ENCODE data around the gene NOP53. TPM values are rescaled to one million over a fixed set of nuclear protein-coding genes. Genes with fewer than 3 reads are reported as not detected.

The NOP53 gene
- total and polyA plus RNA-seq, 9 of the 15 experiments (the other 6 are each of a cell fraction or from before 2014, with no cell fraction given), result 6.5 to 274 (median 145) TPM

DNA sequence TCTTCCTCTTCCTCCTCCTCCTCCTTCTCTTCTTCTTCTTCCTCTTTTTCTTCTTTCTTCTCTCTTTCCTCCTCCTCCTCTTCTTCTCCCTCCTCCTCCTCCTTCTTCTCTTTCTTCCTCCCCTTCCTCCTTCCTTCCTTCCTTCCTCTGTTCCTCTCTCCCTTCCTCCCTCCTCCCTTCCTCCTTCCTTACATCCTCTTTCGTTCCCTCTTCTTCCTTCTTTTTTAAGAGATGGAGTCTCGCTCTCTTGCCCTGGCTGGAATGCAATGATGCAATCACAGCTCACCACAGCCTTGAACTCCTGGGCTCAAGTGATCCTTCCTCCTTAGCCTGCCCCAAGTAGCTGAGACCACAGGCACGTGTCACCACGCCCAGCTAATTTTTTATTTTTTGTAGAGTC is 18.9 kb upstream of the NOP53 start (continued):
- TF ChIP-seq ZBTB8A (IDR thresholded peaks at IDR 0.05; ENCODE audit: partially characterized antibody) (no peak), LARP7 (IDR thresholded peaks at IDR 0.05) (no peak), ZNF75A (CRISPR knock-in tag; IDR thresholded peaks at IDR 0.05) (no peak), XRCC4 (IDR thresholded peaks at IDR 0.05; ENCODE audit: extremely low read depth, insufficient read depth, insufficient read length) (no peak), MAFG (tag; conservative IDR thresholded peaks at IDR 0.05) (no peak), ZNF444 (CRISPR knock-in tag; IDR thresholded peaks at IDR 0.05) (no peak), KDM1A (IDR thresholded peaks at IDR 0.05) (peak; percentile 78 to 84), MCM5 (IDR thresholded peaks at IDR 0.05; ENCODE audit: low read depth) (no peak), NBN (IDR thresholded peaks at IDR 0.05; ENCODE audit: low read depth) (0 out of 2 replicates have a peak, but pooled peaks have one; percentile 64), SMAD4 (CRISPR knock-in tag; conservative IDR thresholded peaks at IDR 0.05) (peak; percentile 47; the same call in 1 of the 2 replicates), MTA1 (IDR thresholded peaks at IDR 0.05; ENCODE audit: borderline replicate concordance) (peak; percentile 88; the same call in 1 of the 2 replicates), MTA3 (IDR thresholded peaks at IDR 0.05; ENCODE audit: borderline replicate concordance) (no peak), JUND (IDR thresholded peaks at IDR 0.05; ENCODE audit: borderline replicate concordance, low read depth, low read length) (peak; percentile 5; the same call in 1 of the 2 replicates), JUND (tag; IDR thresholded peaks at IDR 0.05; ENCODE audit: borderline replicate concordance, low read depth, low read length) (no peak), SRSF1 (IDR thresholded peaks at IDR 0.05; ENCODE audit: low read depth, low read length) (no peak), ZNF695 (CRISPR knock-in tag; IDR thresholded peaks at IDR 0.05) (no peak), OTX1 (CRISPR knock-in tag; IDR thresholded peaks at IDR 0.05) (0 out of 2 replicates have a peak, but pooled peaks have one; percentile 30), POLR3A (IDR thresholded peaks at IDR 0.05; ENCODE audit: borderline replicate concordance, extremely low read depth, insufficient read depth, insufficient read length) (no peak), SIX5 (IDR thresholded peaks at IDR 0.05; ENCODE audit: borderline replicate concordance in 1 of 2, insufficient read depth in 1 of 2, low read depth in 1 of 2, low read length in 2 of 2) (no peak), ILF3 (IDR thresholded peaks at IDR 0.05; ENCODE audit: borderline replicate concordance) (no peak)
- TF ChIP-seq, protein P1, sequence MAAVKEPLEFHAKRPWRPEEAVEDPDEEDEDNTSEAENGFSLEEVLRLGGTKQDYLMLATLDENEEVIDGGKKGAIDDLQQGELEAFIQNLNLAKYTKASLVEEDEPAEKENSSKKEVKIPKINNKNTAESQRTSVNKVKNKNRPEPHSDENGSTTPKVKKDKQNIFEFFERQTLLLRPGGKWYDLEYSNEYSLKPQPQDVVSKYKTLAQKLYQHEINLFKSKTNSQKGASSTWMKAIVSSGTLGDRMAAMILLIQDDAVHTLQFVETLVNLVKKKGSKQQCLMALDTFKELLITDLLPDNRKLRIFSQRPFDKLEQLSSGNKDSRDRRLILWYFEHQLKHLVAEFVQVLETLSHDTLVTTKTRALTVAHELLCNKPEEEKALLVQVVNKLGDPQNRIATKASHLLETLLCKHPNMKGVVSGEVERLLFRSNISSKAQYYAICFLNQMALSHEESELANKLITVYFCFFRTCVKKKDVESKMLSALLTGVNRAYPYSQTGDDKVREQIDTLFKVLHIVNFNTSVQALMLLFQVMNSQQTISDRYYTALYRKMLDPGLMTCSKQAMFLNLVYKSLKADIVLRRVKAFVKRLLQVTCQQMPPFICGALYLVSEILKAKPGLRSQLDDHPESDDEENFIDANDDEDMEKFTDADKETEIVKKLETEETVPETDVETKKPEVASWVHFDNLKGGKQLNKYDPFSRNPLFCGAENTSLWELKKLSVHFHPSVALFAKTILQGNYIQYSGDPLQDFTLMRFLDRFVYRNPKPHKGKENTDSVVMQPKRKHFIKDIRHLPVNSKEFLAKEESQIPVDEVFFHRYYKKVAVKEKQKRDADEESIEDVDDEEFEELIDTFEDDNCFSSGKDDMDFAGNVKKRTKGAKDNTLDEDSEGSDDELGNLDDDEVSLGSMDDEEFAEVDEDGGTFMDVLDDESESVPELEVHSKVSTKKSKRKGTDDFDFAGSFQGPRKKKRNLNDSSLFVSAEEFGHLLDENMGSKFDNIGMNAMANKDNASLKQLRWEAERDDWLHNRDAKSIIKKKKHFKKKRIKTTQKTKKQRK (IDR thresholded peaks at IDR 0.05; ENCODE audit: borderline replicate concordance, low read depth, low read length), result no peak
- TF ChIP-seq, protein P2, sequence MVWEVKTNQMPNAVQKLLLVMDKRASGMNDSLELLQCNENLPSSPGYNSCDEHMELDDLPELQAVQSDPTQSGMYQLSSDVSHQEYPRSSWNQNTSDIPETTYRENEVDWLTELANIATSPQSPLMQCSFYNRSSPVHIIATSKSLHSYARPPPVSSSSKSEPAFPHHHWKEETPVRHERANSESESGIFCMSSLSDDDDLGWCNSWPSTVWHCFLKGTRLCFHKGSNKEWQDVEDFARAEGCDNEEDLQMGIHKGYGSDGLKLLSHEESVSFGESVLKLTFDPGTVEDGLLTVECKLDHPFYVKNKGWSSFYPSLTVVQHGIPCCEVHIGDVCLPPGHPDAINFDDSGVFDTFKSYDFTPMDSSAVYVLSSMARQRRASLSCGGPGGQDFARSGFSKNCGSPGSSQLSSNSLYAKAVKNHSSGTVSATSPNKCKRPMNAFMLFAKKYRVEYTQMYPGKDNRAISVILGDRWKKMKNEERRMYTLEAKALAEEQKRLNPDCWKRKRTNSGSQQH (CRISPR knock-in tag; IDR thresholded peaks at IDR 0.05), result peak; percentile 88
- TF ChIP-seq, protein P3, sequence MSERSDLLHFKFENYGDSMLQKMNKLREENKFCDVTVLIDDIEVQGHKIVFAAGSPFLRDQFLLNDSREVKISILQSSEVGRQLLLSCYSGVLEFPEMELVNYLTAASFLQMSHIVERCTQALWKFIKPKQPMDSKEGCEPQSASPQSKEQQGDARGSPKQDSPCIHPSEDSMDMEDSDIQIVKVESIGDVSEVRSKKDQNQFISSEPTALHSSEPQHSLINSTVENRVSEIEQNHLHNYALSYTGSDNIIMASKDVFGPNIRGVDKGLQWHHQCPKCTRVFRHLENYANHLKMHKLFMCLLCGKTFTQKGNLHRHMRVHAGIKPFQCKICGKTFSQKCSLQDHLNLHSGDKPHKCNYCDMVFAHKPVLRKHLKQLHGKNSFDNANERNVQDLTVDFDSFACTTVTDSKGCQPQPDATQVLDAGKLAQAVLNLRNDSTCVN (CRISPR knock-in tag; IDR thresholded peaks at IDR 0.05), result peak; percentile 56; the same call in 1 of the 2 replicates
